Measurements from ENCODE around the gene TSPAN32.

DNA sequence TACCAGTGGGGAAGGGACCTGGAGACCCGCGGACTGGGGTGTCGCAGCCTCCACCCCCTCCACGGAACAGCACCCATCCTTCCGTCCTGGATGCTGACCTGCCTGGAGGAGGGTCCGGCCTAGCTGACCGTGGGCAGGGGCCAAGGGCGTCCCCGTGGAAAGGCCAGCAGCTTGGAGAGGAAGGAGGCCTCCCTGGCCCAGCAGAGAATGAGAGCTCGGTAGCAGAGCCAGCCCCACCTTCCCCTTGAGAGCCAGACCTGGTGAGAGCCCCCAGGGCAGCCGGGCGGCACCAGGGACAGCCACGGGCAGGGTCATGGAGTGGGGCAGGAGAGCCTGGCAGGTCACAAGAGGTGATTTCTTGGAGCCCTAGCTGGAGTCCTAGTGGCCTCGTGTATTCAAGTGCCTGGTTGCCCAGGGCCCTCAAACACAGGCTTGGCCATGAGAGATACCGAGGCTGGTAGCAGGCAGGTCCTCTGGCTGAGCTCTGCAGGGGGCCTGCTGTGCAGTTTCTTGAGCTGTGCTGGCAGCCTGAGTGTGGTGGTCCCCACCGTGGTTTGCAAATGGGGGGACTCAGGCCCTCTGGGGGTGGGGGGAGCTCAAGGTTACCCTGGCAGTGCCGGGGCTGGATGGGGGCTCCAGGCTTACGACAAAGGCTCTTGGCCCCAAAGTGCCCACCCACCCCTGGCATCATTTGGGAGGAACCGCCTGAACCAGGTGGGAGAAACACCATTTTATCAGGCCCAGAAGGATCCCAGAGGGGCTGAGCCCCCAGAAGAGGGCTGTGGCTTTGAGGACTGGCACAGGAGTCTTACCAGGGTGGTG lies 7.6 kb downstream of the TSPAN32 start:
- TF ChIP-seq POLR2AphosphoS5 (IDR thresholded peaks at IDR 0.05; ENCODE audit: low read depth, low read length) (no peak), CTCF (IDR thresholded peaks at IDR 0.05 in 2 of 3, conservative IDR thresholded peaks at IDR 0.05 in 1 of 3; ENCODE audit: borderline replicate concordance in 1 of 3, insufficient read depth in 1 of 3, low read depth in 2 of 3, low read length in 2 of 3) (no peak), YY1 (IDR thresholded peaks at IDR 0.05; ENCODE audit: extremely low read depth, insufficient replicate concordance, low read depth, low read length) (no peak), ZNF274 (IDR thresholded peaks at IDR 0.05; ENCODE audit: low read depth, low read length) (no peak), POLR2A (IDR thresholded peaks at IDR 0.05; ENCODE audit: borderline replicate concordance, extremely low read depth, insufficient read depth, insufficient read length) (no peak), JUND (IDR thresholded peaks at IDR 0.05) (no peak)

All from HCT116 (cell line).